Measurements from ENCODE around the gene KRTAP10-8. TPM values are rescaled to one million over a fixed set of nuclear protein-coding genes. Genes with fewer than 3 reads are reported as not detected.

KRTAP10-8 gene
- total RNA-seq, 1 donor from 2014 or later: not detected

DNA sequence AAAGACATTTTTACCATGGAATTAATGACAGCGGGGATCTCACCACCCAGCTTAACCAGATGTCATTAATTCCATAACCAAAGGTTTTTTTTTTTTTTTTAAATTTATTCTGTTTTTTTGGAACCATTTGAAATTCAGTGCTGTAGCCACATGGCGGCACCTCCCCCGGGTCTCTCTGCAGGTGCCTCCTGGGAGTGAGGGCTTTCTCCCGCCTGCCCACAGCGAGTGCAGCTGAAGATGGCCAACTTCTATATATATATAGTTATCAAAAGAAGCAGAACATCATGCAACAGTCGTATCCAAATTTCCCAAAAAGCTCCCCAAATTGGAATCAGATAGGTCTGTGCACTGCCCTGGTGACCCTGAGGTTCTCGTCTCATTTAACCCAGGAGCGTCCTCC lies 3.6 kb downstream of the KRTAP10-8 start:
- Mint-ChIP-seq H3K27ac (no peak overlapping the region), H3K4me3 (no peak overlapping the region), H3K27me3 (ENCODE audit: insufficient read depth, low read depth) (peaks cover 6% of the 10 kb centered on the region), H3K4me1 (no peaks in the 10 kb centered on the region), H3K9me3 (peaks cover 36% of the 10 kb centered on the region), H3K36me3 (no peaks in the 10 kb centered on the region)
- Histone ChIP-seq H3F3A (ENCODE audit: low read depth) (no peaks in the 10 kb centered on the region), H2AFZ (replicated peaks) (no peak overlapping the region), H4K20me1 (ENCODE audit: low read depth) (no peaks in the 10 kb centered on the region), H3K9me3 (ENCODE audit: low read depth) (no peaks in the 10 kb centered on the region), H3K4me3 (no peak overlapping the region), H3K27ac (no peak overlapping the region), H3K27me3 (no peaks in the 10 kb centered on the region), H3K79me2 (ENCODE audit: low read depth) (no peaks in the 10 kb centered on the region), H3K36me3 (no peaks in the 10 kb centered on the region), H3K4me1 (peaks cover 5% of the 10 kb centered on the region), H3K9ac (no peak overlapping the region), H3K4me2 (no peak overlapping the region)
- TF ChIP-seq EZH2 (IDR thresholded peaks at IDR 0.05): no peak
- no peak for TF ChIP-seq CTCF (IDR thresholded peaks at IDR 0.05)
- TF ChIP-seq EZH2phosphoT487 (IDR thresholded peaks at IDR 0.05): no peak
- DNase-seq (ENCODE audit: low spot score): no peak

GRCh38 chr21:44615911-44616590 lies 4.2 kb downstream of the KRTAP10-8 start:
- no peaks in the 10 kb centered on the region for H3K79me2 ChIP-seq (ENCODE audit: low read depth)

GRCh38 chr21:44616591-44616926 lies 4.7 kb downstream of the KRTAP10-8 start:
- TF ChIP-seq EZH2 (IDR thresholded peaks at IDR 0.05) (no peak), CTCF (IDR thresholded peaks at IDR 0.05) (no peak), EZH2phosphoT487 (IDR thresholded peaks at IDR 0.05) (no peak)
- no peak overlapping the region for H2AFZ ChIP-seq (replicated peaks)
- H3K9ac ChIP-seq: no peak overlapping the region
- no peak overlapping the region for H3K4me3 ChIP-seq
- H3K9me3 ChIP-seq (ENCODE audit: low read depth): no peaks in the 10 kb centered on the region
- no peaks in the 10 kb centered on the region for H3K4me1 Mint-ChIP-seq
- H3K36me3 Mint-ChIP-seq: no peaks in the 10 kb centered on the region
- no peaks in the 10 kb centered on the region for H3F3A ChIP-seq (ENCODE audit: low read depth)
- no peak for DNase-seq (ENCODE audit: low spot score)
- H3K9me3 Mint-ChIP-seq: peaks cover 32% of the 10 kb centered on the region
- no peaks in the 10 kb centered on the region for H4K20me1 ChIP-seq (ENCODE audit: low read depth)
- peaks cover 5% of the 10 kb centered on the region for H3K4me1 ChIP-seq
- no peak overlapping the region for H3K4me2 ChIP-seq
- H3K36me3 ChIP-seq: no peaks in the 10 kb centered on the region
- no peak overlapping the region for H3K27ac ChIP-seq
- no peaks in the 10 kb centered on the region for H3K27me3 ChIP-seq
- no peaks in the 10 kb centered on the region for H3K79me2 ChIP-seq (ENCODE audit: low read depth)
- H3K27ac Mint-ChIP-seq: no peak overlapping the region
- peaks cover 2% of the 10 kb centered on the region for H3K27me3 Mint-ChIP-seq (ENCODE audit: insufficient read depth, low read depth)
- no peak overlapping the region for H3K4me3 Mint-ChIP-seq

More at GRCh38 chr21:44615911-44616590, 4.2 kb downstream of the KRTAP10-8 start:
- H3K9ac ChIP-seq: no peak overlapping the region
- DNase-seq (ENCODE audit: low spot score): no peak
- Mint-ChIP-seq H3K4me1 (no peaks in the 10 kb centered on the region), H3K4me3 (no peak overlapping the region), H3K27me3 (ENCODE audit: insufficient read depth, low read depth) (peaks cover 2% of the 10 kb centered on the region), H3K27ac (no peak overlapping the region), H3K36me3 (no peaks in the 10 kb centered on the region), H3K9me3 (peaks cover 36% of the 10 kb centered on the region)
- H3F3A ChIP-seq (ENCODE audit: low read depth): no peaks in the 10 kb centered on the region
- H3K36me3 ChIP-seq: no peaks in the 10 kb centered on the region
- TF ChIP-seq EZH2phosphoT487 (IDR thresholded peaks at IDR 0.05): no peak
- no peak for TF ChIP-seq EZH2 (IDR thresholded peaks at IDR 0.05)
- no peak for TF ChIP-seq CTCF (IDR thresholded peaks at IDR 0.05)
- no peak overlapping the region for H3K4me3 ChIP-seq
- H3K27ac ChIP-seq: no peak overlapping the region
- no peaks in the 10 kb centered on the region for H4K20me1 ChIP-seq (ENCODE audit: low read depth)
- H2AFZ ChIP-seq (replicated peaks): no peak overlapping the region
- peaks cover 5% of the 10 kb centered on the region for H3K4me1 ChIP-seq
- no peak overlapping the region for H3K4me2 ChIP-seq
- H3K9me3 ChIP-seq (ENCODE audit: low read depth): no peaks in the 10 kb centered on the region
- no peaks in the 10 kb centered on the region for H3K27me3 ChIP-seq
